GM12878 (cell line): ENCODE results near the gene ZG16. TPM values are rescaled to one million over a fixed set of nuclear protein-coding genes. Genes with fewer than 3 reads are reported as not detected.

Source experiments
- CBX3 ChIP-seq: fragments of 200-600 bp; sonication (generic); IDR thresholded peaks from 2 replicates; pipeline ENCODE4 v1.6.1; 2016; ENCODE audit warnings: low read depth, borderline replicate concordance
- CREM ChIP-seq: IDR thresholded peaks from 2 replicates; pipeline ENCODE4 v1.6.1; 2014; ENCODE audit warnings: antibody characterized with exemption, low read depth
- CTCF ChIP-seq, 3 experiments: IDR thresholded peaks in 2 of 3; conservative IDR thresholded peaks in 1 of 3; 2 replicates each; pipeline ENCODE4 v1.5.1; 2011; ENCODE audit warnings: low read depth in 3 of 3, low read length in 3 of 3, mild to moderate bottlenecking in 3 of 3, control low read depth in 2 of 3, moderate library complexity in 2 of 3, inconsistent platforms in 1 of 3, mixed read lengths in 1 of 3; ENCODE audit not compliant: control insufficient read depth in 2 of 3, insufficient read depth in 1 of 3; ENCODE audit errors: extremely low read depth in 1 of 3
- EED ChIP-seq: sonication (generic); IDR thresholded peaks from 2 replicates; pipeline ENCODE4 v1.6.1; 2016; ENCODE audit warnings: antibody characterized with exemption, low read depth
- FOXM1 ChIP-seq: IDR thresholded peaks from 2 replicates; pipeline ENCODE4 v1.6.1; 2012; ENCODE audit warnings: low read depth, mild to moderate bottlenecking, inconsistent platforms, low read length, moderate library complexity
- GATAD2B ChIP-seq: fragments of 450-650 bp; conservative IDR thresholded peaks from 2 replicates; pipeline ENCODE4 v1.6.1; 2017; ENCODE audit warnings: low read depth, mild to moderate bottlenecking, moderate library complexity
- IKZF1 ChIP-seq: fragments of 450-650 bp; conservative IDR thresholded peaks from 2 replicates; pipeline ENCODE4 v1.6.1; 2017; ENCODE audit warnings: antibody characterized with exemption, mild to moderate bottlenecking
- MEF2A ChIP-seq: IDR thresholded peaks from 2 replicates; pipeline ENCODE4 v1.6.1; 2011; ENCODE audit warnings: low read depth, mild to moderate bottlenecking, low read length, moderate library complexity; ENCODE audit not compliant: insufficient read depth
- NBN ChIP-seq: fragments of 450-650 bp; IDR thresholded peaks from 2 replicates; pipeline ENCODE4 v1.6.1; 2016
- NKRF ChIP-seq: fragments of 450-650 bp; conservative IDR thresholded peaks from 2 replicates; pipeline ENCODE4 v1.6.1; 2017; ENCODE audit warnings: mild to moderate bottlenecking, moderate library complexity
- POLR2AphosphoS5 ChIP-seq: IDR thresholded peaks from 2 replicates; pipeline ENCODE4 v1.6.1; 2011; ENCODE audit warnings: mild to moderate bottlenecking, low read length, inconsistent platforms
- RELA ChIP-seq: fragments of 450-650 bp; IDR thresholded peaks from 2 replicates; pipeline ENCODE4 v1.8.0; 2014; ENCODE audit warnings: borderline replicate concordance; ENCODE audit not compliant: partially characterized antibody
- RELB ChIP-seq: fragments of 450-650 bp; IDR thresholded peaks from 2 replicates; pipeline ENCODE4 v1.6.1; 2017; ENCODE audit warnings: low read depth, mild to moderate bottlenecking, moderate library complexity
- SRF ChIP-seq, 2 experiments: IDR thresholded peaks; 2 replicates each; pipeline ENCODE4 v1.6.1; 2011; ENCODE audit warnings: low read depth in 2 of 2, low read length in 2 of 2, mild to moderate bottlenecking in 1 of 2, moderate library complexity in 1 of 2
- ZBTB11 ChIP-seq: fragments of 450-650 bp; formaldehyde crosslinking; IDR thresholded peaks from 2 replicates; pipeline ENCODE4 v1.5.0; 2022; ENCODE audit warnings: mild to moderate bottlenecking, missing genetic modification characterization
- ZBTB4 ChIP-seq: fragments of 450-650 bp; formaldehyde crosslinking; IDR thresholded peaks from 2 replicates; pipeline ENCODE4 v1.4.0; 2022; ENCODE audit warnings: mild to moderate bottlenecking, moderate library complexity
- polyA plus RNA-seq, 11 experiments: library from polyadenylated mRNA; depleted of rRNA in 4 of 11; unstranded in 6 of 11; stranded (reverse) in 5 of 11; fragments of >200 nt; fragmentation: Nextera tagmentation in 4 of 11; fragmentation: Illumina TruSeq in 1 of 11; extraction: Ambion mirVana in 4 of 11; extraction: Trizol in 1 of 11; gene quantifications; 1 replicate in 1 of 11; 2 replicates in 10 of 11; pipeline versions ENCODE4 v1.2.1 to v1.2.3, GENCODE V29; 2011 to 2016; ENCODE audit warnings: inconsistent platforms in 2 of 11, missing spikeins in 2 of 11, low read depth in 1 of 11
- total RNA-seq, 4 experiments: library from RNA; depleted of rRNA in 3 of 4; stranded (reverse); fragments of >200 nt in 3 of 4; fragmentation: Illumina TruSeq in 1 of 4; extraction: Trizol in 1 of 4; gene quantifications; 2 replicates each; pipeline versions ENCODE4 v1.2.1 to v1.2.3, GENCODE V29; 2013 to 2021

ZG16 gene
- total and polyA plus RNA-seq, 10 of the 15 experiments (the other 5 are each of a cell fraction or from before 2014, with no cell fraction given) = not detected

- TF ChIP-seq ZBTB11 (CRISPR knock-in tag) (peak; percentile 87), MEF2A (0 out of 2 replicates have a peak, but pooled peaks have one; percentile 42), NBN (peak; percentile 89; the same call in 1 of the 2 replicates), NKRF (peak; percentile 98), CTCF (IDR thresholded peaks at IDR 0.05 in 2 of 3, conservative IDR thresholded peaks at IDR 0.05 in 1 of 3; ENCODE audit: control insufficient read depth in 2 of 3, extremely low read depth in 1 of 3, insufficient read depth in 1 of 3, low read depth in 3 of 3, low read length in 3 of 3) (peak; percentile 79 to 92 (median 89)), IKZF1 (peak; percentile 91), SRF (IDR thresholded peaks at IDR 0.05; ENCODE audit: low read depth in 2 of 2, low read length in 2 of 2) (peak in 1 of 2 experiments; percentile 61; a peak in 1 of 4 replicates), EED (0 out of 2 replicates have a peak, but pooled peaks have one; percentile 12), POLR2AphosphoS5 (peak; percentile 75), ZBTB4 (CRISPR knock-in tag) (0 out of 2 replicates have a peak, but pooled peaks have one; percentile 37), FOXM1 (no peak), CREM (peak; percentile 74), CBX3 (no peak), RELA (no peak), GATAD2B (peak; percentile 54), RELB (peak; percentile 86)
Observed at GRCh38 chr16:29790183-29790948, 12.3 kb downstream of the ZG16 start, which contains the start of gene KIF22 (continued).
